CD14-positive monocyte (primary cell): ENCODE data around the gene CMPK2. TPM values are rescaled to one million over a fixed set of nuclear protein-coding genes. Genes with fewer than 3 reads are reported as not detected.

Source experiments
- DNase-seq, 3 donors: peaks; one replicate each; pipeline ENCODE4 v3.0.0-alpha.2; 2011 to 2022
- H2AFZ ChIP-seq: 2 replicates; pipeline ENCODE4 v1.6.0; 2012; ENCODE audit warnings: mild to moderate bottlenecking, low read depth, low read length, inconsistent platforms; ENCODE audit not compliant: insufficient read depth, poor library complexity, severe bottlenecking
- H3K27ac ChIP-seq, 2 donors: 1 replicate in 1 of 2; 2 replicates in 1 of 2; pipeline ENCODE4 v1.5.1; 2012 to 2013; ENCODE audit warnings: low read length in 2 of 2, control low read depth in 1 of 2, inconsistent platforms in 1 of 2, low read depth in 1 of 2, mild to moderate bottlenecking in 1 of 2
- H3K27me3 ChIP-seq, 2 donors: one replicate each; pipeline versions ENCODE4 v1.6.0 to v1.6.1; 2011 to 2013; ENCODE audit warnings: low read length in 2 of 2; ENCODE audit not compliant: control insufficient read depth in 2 of 2, insufficient read depth in 2 of 2
- H3K36me3 ChIP-seq, 2 donors: replicated peaks in 1 of 2; 1 replicate in 1 of 2; 2 replicates in 1 of 2; pipeline versions ENCODE4 v1.5.1 to v1.6.1; 2012 to 2013; ENCODE audit warnings: low read length in 2 of 2, control low read depth in 1 of 2, inconsistent platforms in 1 of 2, mild to moderate bottlenecking in 1 of 2; ENCODE audit not compliant: insufficient read depth in 2 of 2, control insufficient read depth in 1 of 2
- H3K4me1 ChIP-seq, 2 donors: 1 replicate in 1 of 2; 2 replicates in 1 of 2; pipeline versions ENCODE4 v1.5.1 to v1.6.1; 2012 to 2013; ENCODE audit warnings: low read length in 2 of 2, control low read depth in 1 of 2, inconsistent platforms in 1 of 2, mild to moderate bottlenecking in 1 of 2, moderate library complexity in 1 of 2; ENCODE audit not compliant: insufficient read depth in 2 of 2, control insufficient read depth in 1 of 2
- H3K4me2 ChIP-seq: replicated peaks from 2 replicates; pipeline ENCODE3; 2012; ENCODE audit warnings: low read length, moderate library complexity, mild to moderate bottlenecking; ENCODE audit not compliant: poor library complexity, severe bottlenecking; ENCODE audit errors: extremely low read depth
- H3K4me3 ChIP-seq, 3 experiments: fragments of 200-600 bp in 1 of 3; sonication (generic) in 1 of 3; replicated peaks in 1 of 3; 1 replicate in 2 of 3; 2 replicates in 1 of 3; pipeline ENCODE4 v1.5.1; 2011 to 2013; ENCODE audit warnings: low read length in 3 of 3, mild to moderate bottlenecking in 3 of 3, control low read depth in 2 of 3, low read depth in 2 of 3, inconsistent platforms in 1 of 3, moderate library complexity in 1 of 3
- H3K79me2 ChIP-seq: 2 replicates; pipeline ENCODE4 v1.6.0; 2012; ENCODE audit warnings: mild to moderate bottlenecking, control low read depth, inconsistent platforms, low read length, moderate library complexity; ENCODE audit not compliant: insufficient read depth
- H3K9ac ChIP-seq: 2 replicates; pipeline ENCODE4 v1.6.0; 2017; ENCODE audit warnings: low read length, mild to moderate bottlenecking; ENCODE audit not compliant: insufficient read depth, poor library complexity, severe bottlenecking
- H3K9me3 ChIP-seq, 2 donors: replicated peaks in 1 of 2; 1 replicate in 1 of 2; 2 replicates in 1 of 2; pipeline versions ENCODE4 v1.5.1 to v1.6.1; 2012 to 2013; ENCODE audit warnings: low read length in 2 of 2, control low read depth in 1 of 2; ENCODE audit not compliant: control insufficient read depth in 1 of 2, insufficient read depth in 1 of 2
- H4K20me1 ChIP-seq: 2 replicates; pipeline ENCODE4 v1.6.0; 2012; ENCODE audit warnings: mild to moderate bottlenecking, low read length, control low read depth, moderate library complexity; ENCODE audit not compliant: insufficient read depth
- H3K27ac Mint-ChIP-seq, 7 donors: one replicate each; pipeline ENCODE4 v1.8.0; 2020; ENCODE audit warnings: mild to moderate bottlenecking in 7 of 7, mixed read lengths in 7 of 7, moderate library complexity in 6 of 7, inconsistent platforms in 2 of 7
- H3K27me3 Mint-ChIP-seq, 3 donors: one replicate each; pipeline ENCODE4 v1.8.0; 2021 to 2022; ENCODE audit warnings: low read depth in 3 of 3, mild to moderate bottlenecking in 3 of 3, mixed read lengths in 3 of 3, moderate library complexity in 3 of 3, inconsistent platforms in 1 of 3
- H3K36me3 Mint-ChIP-seq, 2 donors: one replicate each; pipeline ENCODE4 v1.8.0; 2020; ENCODE audit warnings: mixed read lengths in 2 of 2, inconsistent platforms in 1 of 2, mild to moderate bottlenecking in 1 of 2
- H3K4me1 Mint-ChIP-seq: one replicate; pipeline ENCODE4 v1.8.0; 2020; ENCODE audit warnings: mild to moderate bottlenecking, mixed read lengths
- H3K4me3 Mint-ChIP-seq, 2 donors: one replicate each; pipeline ENCODE4 v1.8.0; 2020; ENCODE audit warnings: mild to moderate bottlenecking in 2 of 2, mixed read lengths in 2 of 2, moderate library complexity in 1 of 2
- H3K9me3 Mint-ChIP-seq, 7 donors: one replicate each; pipeline ENCODE4 v1.8.0; 2020 to 2022; ENCODE audit warnings: mixed read lengths in 7 of 7, mild to moderate bottlenecking in 6 of 7, moderate library complexity in 6 of 7, inconsistent platforms in 2 of 7
- CTCF ChIP-seq: fragments of 200-600 bp; IDR thresholded peaks from one replicate; pipeline ENCODE4 v1.8.0; 2022; ENCODE audit warnings: antibody characterized with exemption, mild to moderate bottlenecking
- WGBS: methylation state at CpG from one replicate; pipeline ENCODE4 v1.1.5; 2013; ENCODE audit warnings: missing lambda C conversion rate; ENCODE audit not compliant: insufficient coverage; 5-methylcytosine and 5-hydroxymethylcytosine counted together
- intact Hi-C, 2 donors: fragments of 100-400 bp; cut with micrococcal nuclease; formaldehyde crosslinking; loops; one replicate each; pipeline versions ENCODE4 v1.15.0 to v1.15.1; 2023
- polyA plus RNA-seq, 3 donors: library from polyadenylated mRNA; depleted of rRNA in 1 of 3; unstranded in 2 of 3; stranded (reverse) in 1 of 3; fragments of 300-500 nt in 2 of 3; fragments of >200 nt in 1 of 3; fragmentation: Illumina TruSeq in 2 of 3; gene quantifications; 1 replicate in 2 of 3; 2 replicates in 1 of 3; pipeline ENCODE4 v1.2.3, GENCODE V29; 2012 to 2021

CMPK2 gene
- polyA plus RNA-seq, 3 donors, result 12.6 to 18.1 (median 17.0) TPM

GRCh38 chr2:6800553-6800952, 65.2 kb downstream of the CMPK2 start:
- Histone ChIP-seq H3K36me3 (no peaks in the 10 kb centered on the region), H3K4me3 (no peak overlapping the region)

More at GRCh38 chr2:6800553-6800952, 65.2 kb downstream of the CMPK2 start:
- no peaks in the 10 kb centered on the region for H3K36me3 Mint-ChIP-seq
- H3K9me3 Mint-ChIP-seq, result peaks cover 0 to 7% (median 4%) of the 10 kb centered on the region in 7 donors
- no peak overlapping the region for H3K4me3 Mint-ChIP-seq
- H3K27ac Mint-ChIP-seq, result no peak overlapping the region
- no peak overlapping the region for H3K9ac ChIP-seq
- no peak overlapping the region for H3K27ac ChIP-seq
- DNase-seq, result no peak
- no CpG with 5 or more reads among the region's 5 CpGs for WGBS
- no peaks in the 10 kb centered on the region for H4K20me1 ChIP-seq
- H3K4me1 ChIP-seq, result no peaks in the 10 kb centered on the region
- H3K79me2 ChIP-seq, result no peaks in the 10 kb centered on the region
- H3K4me1 Mint-ChIP-seq, result peaks cover 6% of the 10 kb centered on the region
- H3K4me2 ChIP-seq, result no peak overlapping the region
- no peak overlapping the region for H2AFZ ChIP-seq
- peaks cover 7 to 11% (median 9%) of the 10 kb centered on the region in 3 donors for H3K27me3 Mint-ChIP-seq
- no peaks in the 10 kb centered on the region for H3K27me3 ChIP-seq
- no peaks in the 10 kb centered on the region for H3K9me3 ChIP-seq
- no peak for TF ChIP-seq CTCF
- intact Hi-C loops, result no loop called here

Other genes starting within 250 kb of the CMPK2 start
- 10 to 100 TPM in 2 of 3 donors, 1 to 10 TPM in 1; 6.0 to 12.6 (median 10.3) TPM for gene RSAD2, start 11.9 kb upstream of the CMPK2 start, polyA plus RNA-seq
- gene RNF144A, start 51.5 kb upstream of the CMPK2 start, polyA plus RNA-seq, result under 1 TPM; 0.30 to 0.68 (median 0.48) TPM